HG03196 (cell line): ENCODE measurements around the gene ACIN1.

ENCODE experiments used
- ATAC-seq: cut with Tn5 transposase; IDR thresholded peaks from one replicate; pipeline ENCODE4 v1.9.1; 2021; ENCODE audit not compliant: unreplicated experiment

ACIN1 gene

DNA sequence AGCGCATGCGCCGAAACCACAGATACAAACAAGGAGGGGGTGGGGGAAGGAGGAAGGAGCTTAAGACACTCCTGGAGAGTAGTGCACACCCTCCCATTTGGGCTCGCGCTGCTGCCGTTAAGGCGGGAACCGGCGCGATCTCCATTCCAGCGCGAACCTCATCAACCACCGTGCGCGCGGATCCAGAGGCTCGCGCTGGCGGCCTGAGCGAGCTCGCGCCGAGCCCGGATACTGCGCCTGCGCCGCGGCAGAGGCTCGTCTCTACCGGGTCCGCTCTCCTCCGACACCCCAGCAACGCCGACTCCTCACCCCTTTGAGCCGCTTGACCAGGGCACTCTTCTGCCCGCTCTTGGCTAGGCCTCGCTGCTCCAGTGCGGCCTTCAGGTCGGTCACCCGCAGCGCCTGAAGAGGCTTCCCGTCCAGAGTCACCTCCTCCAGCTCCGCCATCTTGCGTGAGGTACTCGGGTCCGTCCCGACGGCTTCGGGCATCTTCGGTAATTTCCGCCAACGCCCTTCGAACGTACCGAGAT, at the start of gene ACIN1:
Gene ACIN1 (minus strand): TSS at position 471 of the 530 bp plus-strand sequence. CDS start 24 bp downstream, at position 447.
- peak; percentile 40 for ATAC-seq

GRCh38 chr14:23143911-23144310, 49.0 kb upstream of the ACIN1 start:
- ATAC-seq: no peak

GRCh38 chr14:23142826-23143225, 47.9 kb upstream of the ACIN1 start:
- no peak for ATAC-seq

DNA sequence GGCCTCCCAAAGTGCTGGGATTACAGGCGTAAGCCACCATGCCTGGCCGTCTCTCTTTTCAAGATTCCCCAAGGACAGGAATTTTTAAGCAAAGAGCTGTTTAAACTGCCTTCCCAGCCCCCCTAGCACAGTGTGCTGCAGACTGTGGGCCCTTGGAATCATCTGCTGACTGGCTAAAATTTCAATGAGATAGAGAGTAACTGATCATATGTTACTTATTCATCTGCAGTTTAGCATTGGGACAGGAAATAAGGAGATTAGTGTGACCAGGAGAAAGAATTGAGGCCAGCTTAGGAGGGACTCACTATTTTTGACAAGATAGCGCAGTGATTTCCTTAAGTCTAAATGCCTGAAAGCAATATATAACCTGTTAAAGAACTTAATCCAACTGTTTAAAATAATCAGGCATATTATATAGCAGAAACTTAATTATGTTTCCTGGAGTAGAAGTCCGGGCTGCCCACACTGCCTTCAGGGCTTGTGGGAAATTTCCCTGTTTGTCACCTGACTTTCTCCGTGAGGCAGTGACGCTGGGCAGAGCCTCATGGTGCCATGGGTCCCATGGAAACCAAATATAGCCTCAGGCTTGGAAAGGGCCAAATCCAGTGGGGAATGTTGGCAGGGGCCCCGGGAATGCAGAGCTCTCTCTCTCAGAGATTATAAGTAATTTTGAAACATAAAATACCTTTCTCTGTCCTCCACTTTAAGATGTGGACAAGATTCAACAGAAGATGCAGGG, 46.9 kb upstream of the ACIN1 start:
- no peak for ATAC-seq

DNA sequence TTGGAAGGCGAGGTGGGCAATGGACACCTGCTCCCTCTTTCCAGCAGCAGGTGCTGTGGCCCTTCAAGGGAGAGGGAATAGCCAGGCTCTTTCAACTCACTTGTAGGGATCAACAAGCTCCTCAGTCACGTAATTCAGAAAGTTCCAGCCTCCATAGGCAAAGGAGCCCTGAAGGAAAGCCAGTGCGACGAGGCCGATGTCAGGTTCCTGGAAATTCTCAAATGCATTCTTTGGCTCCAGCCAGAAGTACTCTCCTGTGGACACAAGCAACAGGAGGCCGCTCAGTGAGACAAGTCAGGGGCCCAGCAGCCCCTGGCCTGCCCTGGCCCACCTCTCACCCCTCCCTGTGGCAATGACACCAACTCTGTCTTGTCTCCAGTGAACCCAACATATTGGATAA, 45.4 kb upstream of the ACIN1 start:
- ATAC-seq: no peak

DNA sequence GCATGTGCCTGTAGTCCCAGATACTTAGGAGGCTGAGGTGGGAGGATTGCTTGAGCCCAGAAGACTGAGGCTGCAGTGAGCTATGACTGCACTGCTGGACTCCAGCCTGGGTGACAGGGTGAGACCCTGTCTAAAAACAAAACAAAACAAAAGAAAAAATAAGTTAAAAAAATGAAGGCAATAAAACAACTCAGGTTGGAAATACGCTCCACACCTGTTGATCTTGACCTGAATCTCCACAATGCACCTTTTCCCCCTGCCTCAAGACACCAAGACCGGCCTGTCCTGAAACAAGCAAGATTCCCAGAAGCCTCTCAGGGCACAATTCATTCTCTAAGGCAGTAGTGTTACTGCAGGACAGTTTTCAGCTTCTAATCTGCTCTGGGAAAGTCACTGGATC, 44.9 kb upstream of the ACIN1 start:
- ATAC-seq: no peak

DNA sequence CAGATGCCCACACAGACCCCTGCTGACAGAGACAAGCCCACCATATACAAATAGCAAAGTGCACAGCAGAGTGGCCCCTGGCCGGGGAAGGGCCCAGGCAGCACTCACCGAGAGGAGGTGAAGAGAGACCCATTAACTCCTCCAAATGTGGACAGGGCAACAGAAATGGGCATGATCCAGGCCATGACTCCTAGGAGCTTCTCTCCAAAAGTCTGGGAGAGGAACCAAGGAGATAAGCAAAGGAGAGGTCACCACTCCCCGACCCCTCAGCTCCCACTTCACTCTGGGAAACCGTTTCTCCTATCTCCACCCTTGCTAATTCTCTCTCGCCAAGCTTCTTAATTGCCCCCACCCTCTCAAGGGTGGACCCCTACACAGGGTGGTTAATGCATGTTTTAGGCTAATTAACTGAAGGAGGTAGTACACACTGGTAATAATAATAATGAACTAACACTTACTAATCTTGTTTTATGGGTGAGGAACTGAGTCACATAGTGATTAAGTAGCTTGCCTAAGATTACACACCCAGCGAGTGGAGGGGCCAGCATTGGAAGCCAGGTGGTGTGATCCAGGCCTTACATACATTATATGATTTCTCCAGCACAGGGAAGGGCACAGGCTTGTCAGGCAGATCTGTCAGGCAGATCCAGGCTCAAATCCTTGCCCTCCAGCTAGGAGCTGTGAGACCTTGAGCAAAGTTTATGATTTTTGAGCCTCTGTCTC, 43.0 kb upstream of the ACIN1 start:
- no peak for ATAC-seq

GRCh38 chr14:23137192-23137812, 42.4 kb upstream of the ACIN1 start:
- no peak for ATAC-seq

GRCh38 chr14:23136566-23137133, 41.7 kb upstream of the ACIN1 start:
- ATAC-seq: no peak

DNA sequence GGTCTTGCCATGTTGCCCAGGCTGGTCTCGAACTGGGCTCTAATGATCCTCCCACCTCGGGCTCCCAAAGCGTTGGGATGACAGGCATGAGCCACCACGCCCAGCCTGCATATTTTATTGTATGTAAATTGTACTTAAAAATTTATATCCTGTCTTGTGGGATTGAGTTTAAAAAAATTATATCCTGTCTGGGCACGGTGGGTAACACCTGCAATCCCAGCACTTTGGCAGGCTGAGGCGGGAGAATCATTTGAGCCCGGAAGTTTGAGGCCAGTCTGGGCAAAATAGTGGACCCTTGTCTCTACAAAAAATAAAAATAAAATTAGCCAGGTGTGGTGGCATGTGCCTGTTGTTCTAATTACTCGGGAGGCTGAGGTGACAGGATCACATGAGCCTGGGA, 38.0 kb upstream of the ACIN1 start:
- ATAC-seq: no peak

GRCh38 chr14:23131482-23131881, 36.5 kb upstream of the ACIN1 start:
- ATAC-seq: no peak

- no peak for ATAC-seq
Measured at GRCh38 chr14:23130871-23131270, 35.9 kb upstream of the ACIN1 start.

DNA sequence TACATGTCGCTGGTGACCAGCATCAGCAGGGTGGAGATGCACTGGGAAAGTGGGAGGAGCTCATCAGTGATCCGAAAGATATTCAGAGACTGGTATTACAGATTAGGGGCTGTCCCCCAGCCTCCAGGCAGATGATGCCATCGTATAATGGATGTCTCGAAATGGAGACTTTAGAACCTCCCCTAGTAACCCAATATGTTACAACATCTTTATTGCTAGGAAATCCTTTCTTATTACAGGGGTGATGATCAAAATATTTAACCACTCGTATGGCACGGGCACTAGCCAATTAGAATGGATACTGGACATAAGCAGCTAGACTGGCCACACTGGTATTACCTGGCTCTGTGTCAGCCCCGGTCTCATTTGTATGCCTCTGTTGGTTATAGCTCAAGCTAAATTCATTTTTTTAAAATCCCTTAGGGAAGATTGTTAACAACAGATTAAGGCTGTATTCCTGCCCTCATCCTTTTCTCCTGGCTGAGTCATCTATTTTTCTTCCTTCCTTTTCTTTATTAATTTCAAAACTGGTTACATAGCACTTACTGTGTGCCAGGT, 34.9 kb upstream of the ACIN1 start:
- ATAC-seq: no peak

DNA sequence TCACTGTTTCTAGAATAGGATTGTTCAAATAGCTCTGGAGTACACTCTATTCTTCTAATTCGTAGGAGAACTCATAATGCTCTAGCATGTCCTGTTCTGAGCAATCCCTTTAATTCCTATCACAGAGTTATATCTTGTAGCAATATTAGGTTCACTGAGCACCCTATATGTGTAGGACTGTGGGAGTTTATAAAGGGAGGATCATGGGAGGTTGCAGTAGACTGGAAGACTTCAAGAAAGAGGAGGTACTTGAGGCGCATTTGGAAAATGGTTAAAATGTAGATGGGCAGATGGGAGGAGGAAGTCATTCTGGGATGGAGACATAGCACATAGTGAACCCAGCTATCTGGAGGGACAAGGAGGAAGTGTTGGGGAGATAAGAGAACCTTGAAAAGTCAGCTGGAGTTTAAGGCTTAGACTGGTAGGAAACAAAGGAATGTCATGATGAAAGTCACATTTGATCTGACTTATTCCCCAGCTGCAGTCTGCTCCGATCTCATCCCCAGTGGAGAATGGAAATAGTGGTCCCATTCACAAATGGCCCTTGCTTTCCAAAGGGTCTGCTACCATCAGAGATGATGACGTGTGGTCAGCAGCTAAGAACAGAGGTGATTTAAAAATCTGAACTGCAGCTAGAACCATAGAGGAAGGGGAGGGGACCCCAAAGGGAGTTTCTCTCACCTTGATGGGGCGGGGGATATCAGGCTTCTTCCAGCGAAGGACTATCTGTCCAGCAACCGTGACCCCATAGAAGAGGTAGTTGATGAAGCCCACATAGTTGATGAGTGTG, 34.2 kb upstream of the ACIN1 start:
- ATAC-seq: no peak

DNA sequence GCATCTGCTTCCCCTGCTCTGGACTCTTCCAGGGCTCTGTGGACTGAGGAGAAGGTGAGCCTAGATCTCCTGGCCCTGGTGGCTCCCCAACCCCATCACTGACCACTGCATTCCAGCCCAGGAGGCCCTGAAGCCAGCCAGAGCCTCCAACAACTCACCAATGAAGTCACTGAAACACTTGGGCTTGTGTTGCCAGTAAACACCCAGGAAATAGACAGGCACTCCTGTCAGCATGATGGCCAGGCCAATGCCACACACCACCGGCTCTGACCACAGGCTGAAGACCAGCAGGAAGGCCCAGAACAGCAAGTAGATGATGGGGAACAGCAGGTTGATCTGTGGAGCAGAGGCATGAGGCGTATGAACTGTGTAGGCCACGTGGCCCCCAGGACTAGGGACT, 32.9 kb upstream of the ACIN1 start:
- no peak for ATAC-seq

GRCh38 chr14:23126548-23127278, 31.8 kb upstream of the ACIN1 start:
- no peak for ATAC-seq

GRCh38 chr14:23125933-23126524, 31.1 kb upstream of the ACIN1 start:
- no peak for ATAC-seq

DNA sequence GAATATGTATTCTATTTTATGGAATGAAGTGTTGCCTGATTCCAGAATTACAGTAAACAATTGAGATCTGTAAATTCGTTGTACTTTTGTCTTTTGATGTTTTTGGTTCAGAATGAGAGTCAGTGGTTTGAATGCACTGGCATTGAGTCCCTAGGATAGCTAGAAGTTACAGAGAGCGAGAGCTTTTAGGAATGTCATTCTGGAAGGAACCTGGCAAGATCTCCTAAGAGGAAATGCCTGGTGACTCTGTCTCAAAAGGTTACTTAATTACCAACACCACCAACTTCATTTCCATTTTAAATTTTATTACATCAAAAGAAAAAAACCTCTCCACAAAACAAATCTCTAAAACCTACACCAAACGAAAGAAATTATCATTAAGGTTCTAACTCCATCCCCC, 30.1 kb upstream of the ACIN1 start:
- ATAC-seq: no peak

GRCh38 chr14:23124337-23124954, 29.5 kb upstream of the ACIN1 start:
- ATAC-seq: no peak
